ENCODE results near the gene USP17L21.
"Not testable (repeated sequence)": the region's sequence is repeated elsewhere in the genome, so short reads cannot be mapped to it uniquely, and the experiment has no call there.

USP17L21 gene, protein sequence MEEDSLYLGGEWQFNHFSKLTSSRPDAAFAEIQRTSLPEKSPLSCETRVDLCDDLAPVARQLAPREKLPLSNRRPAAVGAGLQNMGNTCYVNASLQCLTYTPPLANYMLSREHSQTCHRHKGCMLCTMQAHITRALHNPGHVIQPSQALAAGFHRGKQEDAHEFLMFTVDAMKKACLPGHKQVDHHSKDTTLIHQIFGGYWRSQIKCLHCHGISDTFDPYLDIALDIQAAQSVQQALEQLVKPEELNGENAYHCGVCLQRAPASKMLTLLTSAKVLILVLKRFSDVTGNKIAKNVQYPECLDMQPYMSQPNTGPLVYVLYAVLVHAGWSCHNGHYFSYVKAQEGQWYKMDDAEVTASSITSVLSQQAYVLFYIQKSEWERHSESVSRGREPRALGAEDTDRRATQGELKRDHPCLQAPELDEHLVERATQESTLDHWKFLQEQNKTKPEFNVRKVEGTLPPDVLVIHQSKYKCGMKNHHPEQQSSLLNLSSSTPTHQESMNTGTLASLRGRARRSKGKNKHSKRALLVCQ

GRCh38 chr4:9262572-9262971 lies at the start of gene USP17L21:
Gene USP17L21, plus strand, starts transcription at chr4:9262872. Its CDS starts 0 bp downstream, at chr4:9262872.
- not testable (repeated sequence) for DNase-seq

GRCh38 chr4:9214701-9215100 lies 48.0 kb upstream of the USP17L21 start:
- DNase-seq = not testable (repeated sequence)

DNA sequence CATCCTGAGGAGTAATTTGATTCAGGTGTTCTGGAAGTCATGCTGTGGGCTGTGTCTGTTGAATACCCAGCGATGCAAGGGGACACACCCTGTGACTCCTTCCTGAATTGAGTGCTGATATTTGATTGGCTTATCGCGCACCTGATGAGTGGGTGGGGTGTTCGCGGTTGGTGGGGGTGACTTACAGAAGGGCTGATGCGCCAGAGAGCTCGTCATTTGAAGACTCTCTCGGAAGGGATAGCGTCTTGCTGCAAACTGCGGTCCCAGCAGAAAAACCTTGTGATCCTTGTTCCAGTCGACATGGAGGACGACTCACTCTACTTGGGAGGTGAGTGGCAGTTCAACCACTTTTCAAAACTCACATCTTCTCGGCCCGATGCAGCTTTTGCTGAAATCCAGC lies 47.6 kb upstream of the USP17L21 start, which contains the start of gene USP17L11:
TSS of gene USP17L11 (plus strand) at position 301 of the 400 bp plus-strand sequence. CDS start at position 301, 0 bp downstream.
- not testable (repeated sequence) for DNase-seq

GRCh38 chr4:9219852-9220251 lies 42.8 kb upstream of the USP17L21 start, which contains the start of gene USP17L12:
Gene USP17L12, plus strand, starts transcription at chr4:9220152. Its CDS starts 0 bp downstream, at chr4:9220152.
- not testable (repeated sequence) for DNase-seq

DNA sequence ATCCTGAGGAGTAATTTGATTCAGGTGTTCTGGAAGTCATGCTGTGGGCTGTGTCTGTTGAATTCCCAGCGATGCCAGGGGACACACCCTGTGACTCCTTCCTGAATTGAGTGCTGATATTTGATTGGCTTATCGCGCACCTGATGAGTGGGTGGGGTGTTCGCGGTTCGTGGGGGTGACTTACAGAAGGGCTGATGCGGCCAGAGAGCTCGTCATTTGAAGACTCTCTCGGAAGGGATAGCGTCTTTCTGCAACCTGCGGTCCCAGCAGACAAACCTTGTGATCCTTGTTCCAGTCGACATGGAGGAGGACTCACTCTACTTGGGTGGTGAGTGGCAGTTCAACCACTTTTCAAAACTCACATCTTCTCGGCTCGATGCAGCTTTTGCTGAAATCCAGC lies 38.1 kb upstream of the USP17L21 start, which contains the start of gene USP17L13:
TSS of gene USP17L13 (plus strand) at position 301 of the 400 bp plus-strand sequence. CDS start at position 301, 0 bp downstream.
- not testable (repeated sequence) for DNase-seq

- not testable (repeated sequence) for DNase-seq
These were observed 32.4 kb upstream of the USP17L21 start for GRCh38 chr4:9230249-9230648.

- not testable (repeated sequence) for DNase-seq
These were observed 28.6 kb upstream of the USP17L21 start, which contains the start of gene USP17L15 for GRCh38 chr4:9234085-9234484. Gene USP17L15, plus strand, starts transcription at chr4:9234385. Its CDS starts 0 bp downstream, at chr4:9234385.

GRCh38 chr4:9238461-9238860 lies 24.2 kb upstream of the USP17L21 start:
- not testable (repeated sequence) for DNase-seq

- not testable (repeated sequence) for DNase-seq
These were observed 19.1 kb upstream of the USP17L21 start, which contains the start of gene USP17L17 for GRCh38 chr4:9243579-9243978. Gene USP17L17, plus strand, starts transcription at chr4:9243879. Its CDS starts 0 bp downstream, at chr4:9243879.

DNA sequence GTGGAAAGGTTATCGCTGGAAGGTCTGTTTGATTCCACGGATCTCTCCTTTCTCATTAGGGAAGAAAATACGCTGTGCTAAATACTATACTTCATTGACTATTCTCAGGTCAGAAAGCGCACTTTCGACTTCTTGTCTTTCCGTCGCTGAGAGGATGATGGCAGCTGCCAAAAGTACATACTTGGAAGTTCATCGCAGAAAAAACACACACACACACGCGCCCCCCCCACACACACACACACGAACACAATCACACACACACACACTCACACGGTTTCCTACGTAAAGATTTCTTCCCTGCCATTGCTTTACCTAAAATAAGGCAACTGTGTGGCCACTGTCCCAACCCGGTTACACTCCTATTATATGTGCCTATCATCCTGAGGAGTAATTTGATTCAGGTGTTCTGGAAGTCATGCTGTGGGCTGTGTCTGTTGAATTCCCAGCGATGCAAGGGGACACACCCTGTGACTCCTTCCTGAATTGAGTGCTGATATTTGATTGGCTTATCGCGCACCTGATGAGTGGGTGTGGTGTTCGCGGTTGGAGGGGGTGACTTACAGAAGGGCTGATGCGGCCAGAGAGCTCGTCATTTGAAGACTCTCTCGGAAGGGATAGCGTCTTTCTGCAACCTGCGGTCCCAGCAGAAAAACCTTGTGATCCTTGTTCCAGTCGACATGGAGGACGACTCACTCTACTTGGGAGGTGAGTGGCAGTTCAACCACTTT lies 14.6 kb upstream of the USP17L21 start, which contains the start of gene USP17L18:
TSS of gene USP17L18 (plus strand) at position 678 of the 728 bp plus-strand sequence. CDS start at position 678, 0 bp downstream.
- peak; percentile 0 for DNase-seq

DNA sequence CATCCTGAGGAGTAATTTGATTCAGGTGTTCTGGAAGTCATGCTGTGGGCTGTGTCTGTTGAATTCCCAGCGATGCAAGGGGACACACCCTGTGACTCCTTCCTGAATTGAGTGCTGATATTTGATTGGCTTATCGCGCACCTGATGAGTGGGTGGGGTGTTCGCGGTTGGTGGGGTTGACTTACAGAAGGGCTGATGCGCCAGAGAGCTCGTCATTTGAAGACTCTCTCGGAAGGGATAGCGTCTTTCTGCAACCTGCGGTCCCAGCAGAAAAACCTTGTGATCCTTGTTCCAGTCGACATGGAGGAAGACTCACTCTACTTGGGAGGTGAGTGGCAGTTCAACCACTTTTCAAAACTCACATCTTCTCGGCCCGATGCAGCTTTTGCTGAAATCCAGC lies 9.6 kb upstream of the USP17L21 start, which contains the start of gene USP17L19:
TSS of gene USP17L19 (plus strand) at position 301 of the 400 bp plus-strand sequence. CDS start at position 301, 0 bp downstream.
- not testable (repeated sequence) for DNase-seq

DNA sequence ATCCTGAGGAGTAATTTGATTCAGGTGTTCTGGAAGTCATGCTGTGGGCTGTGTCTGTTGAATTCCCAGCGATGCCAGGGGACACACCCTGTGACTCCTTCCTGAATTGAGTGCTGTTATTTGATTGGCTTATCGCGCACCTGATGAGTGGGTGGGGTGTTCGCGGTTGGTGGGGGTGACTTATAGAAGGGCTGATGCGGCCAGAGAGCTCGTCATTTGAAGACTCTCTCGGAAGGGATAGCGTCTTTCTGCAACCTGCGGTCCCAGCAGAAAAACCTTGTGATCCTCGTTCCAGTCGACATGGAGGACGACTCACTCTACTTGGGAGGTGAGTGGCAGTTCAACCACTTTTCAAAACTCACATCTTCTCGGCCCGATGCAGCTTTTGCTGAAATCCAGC lies 4.8 kb upstream of the USP17L21 start, which contains the start of gene USP17L20:
TSS of gene USP17L20 (plus strand) at position 301 of the 400 bp plus-strand sequence. CDS start at position 301, 0 bp downstream.
- DNase-seq = not testable (repeated sequence)

- not testable (repeated sequence) for DNase-seq
These were observed 4.6 kb downstream of the USP17L21 start, which contains the start of gene USP17L22 for GRCh38 chr4:9267319-9267718. Gene USP17L22, plus strand, starts transcription at chr4:9267619. Its CDS starts 0 bp downstream, at chr4:9267619.

- peak; percentile 11 for DNase-seq
These were observed 9.0 kb downstream of the USP17L21 start for GRCh38 chr4:9271719-9272118.
